GM19043 (cell line): ENCODE results near the gene TNRC18.
"Not testable (repeated sequence)": the region's sequence is repeated elsewhere in the genome, so short reads cannot be mapped to it uniquely, and the experiment has no call there.

Experiments used
- ATAC-seq: cut with Tn5 transposase; IDR thresholded peaks from one replicate; pipeline ENCODE4 v1.9.1; 2021; ENCODE audit warnings: low read depth; ENCODE audit not compliant: unreplicated experiment

Gene TNRC18

GRCh38 chr7:5381071-5381772, 42.4 kb downstream of the TNRC18 start:
- ATAC-seq = no peak

GRCh38 chr7:5380350-5381070, 43.1 kb downstream of the TNRC18 start:
- ATAC-seq = no peak

- no peak for ATAC-seq
These were observed 44.1 kb downstream of the TNRC18 start for GRCh38 chr7:5379546-5379945.

GRCh38 chr7:5377816-5378215, 45.8 kb downstream of the TNRC18 start:
- no peak for ATAC-seq

GRCh38 chr7:5377279-5377678, 46.4 kb downstream of the TNRC18 start:
- ATAC-seq = no peak

- no peak for ATAC-seq
These were observed 47.7 kb downstream of the TNRC18 start for GRCh38 chr7:5375925-5376324.

GRCh38 chr7:5374464-5374863, 49.2 kb downstream of the TNRC18 start:
- no peak for ATAC-seq

GRCh38 chr7:5373300-5373699, 50.3 kb downstream of the TNRC18 start:
- ATAC-seq = no peak

GRCh38 chr7:5370454-5371353, 52.9 kb downstream of the TNRC18 start:
- no peak for ATAC-seq

GRCh38 chr7:5367661-5368060, 56.0 kb downstream of the TNRC18 start:
- ATAC-seq = no peak

GRCh38 chr7:5365976-5366625, 57.5 kb downstream of the TNRC18 start:
- ATAC-seq = peak; percentile 47

GRCh38 chr7:5363729-5364128, 59.9 kb downstream of the TNRC18 start:
- ATAC-seq = no peak

GRCh38 chr7:5362466-5362865, 61.2 kb downstream of the TNRC18 start:
- ATAC-seq = no peak

- no peak for ATAC-seq
These were observed 62.0 kb downstream of the TNRC18 start for GRCh38 chr7:5361446-5362127.

- ATAC-seq = no peak
These were observed 62.7 kb downstream of the TNRC18 start for GRCh38 chr7:5360971-5361370.

- ATAC-seq = no peak
These were observed 63.2 kb downstream of the TNRC18 start for GRCh38 chr7:5360451-5360850.

- not testable (repeated sequence) for ATAC-seq
These were observed 63.6 kb downstream of the TNRC18 start for GRCh38 chr7:5360021-5360420.

GRCh38 chr7:5359344-5359743, 64.3 kb downstream of the TNRC18 start:
- ATAC-seq = no peak

GRCh38 chr7:5357951-5358350, 65.7 kb downstream of the TNRC18 start:
- no peak for ATAC-seq

- no peak for ATAC-seq
These were observed 66.9 kb downstream of the TNRC18 start for GRCh38 chr7:5356751-5357119.
